Keratinocyte (primary cell): ENCODE measurements around the gene HDAC9. TPM values are rescaled to one million over a fixed set of nuclear protein-coding genes. Genes with fewer than 3 reads are reported as not detected.

Source experiments
- DNase-seq: peaks from one replicate; pipeline ENCODE4 v3.0.0-alpha.2; 2011; ENCODE audit warnings: low read depth, missing footprints, low spot score
- FAIRE-seq: peaks from 2 replicates; lab custom pipeline; 2011; peaks lifted over from hg19 to GRCh38; lab: Jason Lieb, UNC
- H2AFZ ChIP-seq: 2 replicates; pipeline ENCODE4 v1.6.0; 2012; ENCODE audit warnings: low read length, control low read depth, inconsistent platforms; ENCODE audit not compliant: control insufficient read depth
- H3K27ac ChIP-seq: 2 replicates; pipeline ENCODE4 v1.5.1; 2011; ENCODE audit warnings: low read length; ENCODE audit not compliant: control insufficient read depth, insufficient read depth
- H3K27me3 ChIP-seq: 3 replicates; pipeline ENCODE4 v1.6.0; 2011; ENCODE audit warnings: low read length; ENCODE audit not compliant: control insufficient read depth, insufficient read depth; ENCODE audit errors: extremely low read depth
- H3K36me3 ChIP-seq, 2 experiments: 2 replicates in 1 of 2; 3 replicates in 1 of 2; pipeline ENCODE4 v1.5.1; 2011; ENCODE audit warnings: low read length in 2 of 2, mild to moderate bottlenecking in 1 of 2; ENCODE audit not compliant: control insufficient read depth in 2 of 2, insufficient read depth in 2 of 2; ENCODE audit errors: extremely low read depth in 1 of 2
- H3K4me1 ChIP-seq: 3 replicates; pipeline ENCODE4 v1.5.1; 2011; ENCODE audit warnings: low read length; ENCODE audit not compliant: control insufficient read depth, insufficient read depth; ENCODE audit errors: extremely low read depth
- H3K4me2 ChIP-seq: 3 replicates; pipeline ENCODE4 v1.6.0; 2011; ENCODE audit warnings: low read depth, low read length; ENCODE audit not compliant: control insufficient read depth, insufficient read depth; ENCODE audit errors: extremely low read depth
- H3K4me3 ChIP-seq, 3 experiments: fragments of 200-600 bp in 1 of 3; sonication (generic) in 1 of 3; 2 replicates in 2 of 3; 3 replicates in 1 of 3; pipeline ENCODE4 v1.5.1; 2011 to 2016; ENCODE audit warnings: low read length in 3 of 3, mild to moderate bottlenecking in 3 of 3, control low read depth in 2 of 3, inconsistent platforms in 1 of 3, low read depth in 1 of 3, mixed read lengths in 1 of 3, mixed run types in 1 of 3, moderate library complexity in 1 of 3; ENCODE audit not compliant: control insufficient read depth in 2 of 3, insufficient read depth in 2 of 3; ENCODE audit errors: extremely low read depth in 1 of 3
- H3K79me2 ChIP-seq: 2 replicates; pipeline ENCODE4 v1.6.0; 2012; ENCODE audit warnings: low read length; ENCODE audit not compliant: control insufficient read depth, insufficient read depth
- H3K9ac ChIP-seq: 3 replicates; pipeline ENCODE4 v1.6.0; 2011; ENCODE audit warnings: low read length; ENCODE audit not compliant: control insufficient read depth, insufficient read depth; ENCODE audit errors: extremely low read depth
- H3K9me1 ChIP-seq: 3 replicates; pipeline ENCODE4 v1.6.0; 2011; ENCODE audit warnings: low read length; ENCODE audit not compliant: control insufficient read depth, insufficient read depth; ENCODE audit errors: extremely low read depth
- H3K9me3 ChIP-seq: 2 replicates; pipeline ENCODE4 v1.5.1; 2012; ENCODE audit warnings: low read depth, low read length; ENCODE audit not compliant: control insufficient read depth
- H4K20me1 ChIP-seq: 3 replicates; pipeline ENCODE4 v1.6.0; 2011; ENCODE audit warnings: low read length; ENCODE audit not compliant: control insufficient read depth, insufficient read depth; ENCODE audit errors: extremely low read depth
- CTCF ChIP-seq, 3 experiments: IDR thresholded peaks in 1 of 3; conservative IDR thresholded peaks in 1 of 3; optimal IDR thresholded peaks in 1 of 3; 2 replicates in 2 of 3; 3 replicates in 1 of 3; pipeline versions ENCODE3 to v1.5.1; 2011; ENCODE audit warnings: low read length in 3 of 3, mild to moderate bottlenecking in 3 of 3, moderate library complexity in 2 of 3, control low read depth in 1 of 3, inconsistent platforms in 1 of 3; ENCODE audit not compliant: insufficient read depth in 2 of 3; ENCODE audit errors: extremely low read depth in 1 of 3
- EZH2 ChIP-seq: IDR thresholded peaks from one replicate; pipeline ENCODE4 v1.6.1; 2012; ENCODE audit warnings: inconsistent platforms, mild to moderate bottlenecking, low read length, moderate library complexity
- dilution Hi-C: fragments of 300-500 bp; cut with MboI; formaldehyde crosslinking; loops from one replicate; pipeline ENCODE4 v1.7.0; 2020; ENCODE audit warnings: low sequenced_read_pairs; ENCODE audit not compliant: extremely low pct_ligation_motif_present
- polyA plus RNA-seq, 5 experiments: library from polyadenylated mRNA; depleted of rRNA in 3 of 5; stranded (reverse) in 3 of 5; stranded (forward) in 1 of 5; unstranded in 1 of 5; fragments of >200 nt; gene quantifications; 1 replicate in 1 of 5; 2 replicates in 3 of 5; 3 replicates in 1 of 5; pipeline versions ENCODE4 v1.2.1 to v1.2.3, GENCODE V29; 2011 to 2012; ENCODE audit warnings: missing spikeins in 2 of 5, low read depth in 1 of 5, low replicate concordance in 1 of 5

HDAC9 gene
- polyA plus RNA-seq, 1 donor (not counting 4 experiments of a cell fraction or from before 2014, with no cell fraction given) = 24.6 TPM

- no peaks in the 10 kb centered on the region for H3K79me2 ChIP-seq
- H3K4me1 ChIP-seq = no peaks in the 10 kb centered on the region
- H3K36me3 ChIP-seq = peaks cover 0 to 12% of the 10 kb centered on the region in 2 experiments
- no peak overlapping the region for H3K4me3 ChIP-seq
- FAIRE-seq = no peak
- H3K9ac ChIP-seq = no peak overlapping the region
- no peak overlapping the region for H3K27ac ChIP-seq
- no peak overlapping the region for H3K4me2 ChIP-seq
- DNase-seq = no peak
- H3K27me3 ChIP-seq = no peaks in the 10 kb centered on the region
- H2AFZ ChIP-seq = no peak overlapping the region
- dilution Hi-C loops = no loop called here
- no peaks in the 10 kb centered on the region for H3K9me3 ChIP-seq
- no peak for TF ChIP-seq CTCF (optimal IDR thresholded peaks at IDR 0.05 in 1 of 3, IDR thresholded peaks at IDR 0.05 in 1 of 3, conservative IDR thresholded peaks at IDR 0.05 in 1 of 3; ENCODE audit: extremely low read depth in 1 of 3, insufficient read depth in 2 of 3, low read length in 3 of 3)
- no peak for TF ChIP-seq EZH2
- H3K9me1 ChIP-seq = no peaks in the 10 kb centered on the region
- H4K20me1 ChIP-seq = no peaks in the 10 kb centered on the region
Observed at GRCh38 chr7:18637516-18637915, 142.0 kb downstream of the HDAC9 start.

DNA sequence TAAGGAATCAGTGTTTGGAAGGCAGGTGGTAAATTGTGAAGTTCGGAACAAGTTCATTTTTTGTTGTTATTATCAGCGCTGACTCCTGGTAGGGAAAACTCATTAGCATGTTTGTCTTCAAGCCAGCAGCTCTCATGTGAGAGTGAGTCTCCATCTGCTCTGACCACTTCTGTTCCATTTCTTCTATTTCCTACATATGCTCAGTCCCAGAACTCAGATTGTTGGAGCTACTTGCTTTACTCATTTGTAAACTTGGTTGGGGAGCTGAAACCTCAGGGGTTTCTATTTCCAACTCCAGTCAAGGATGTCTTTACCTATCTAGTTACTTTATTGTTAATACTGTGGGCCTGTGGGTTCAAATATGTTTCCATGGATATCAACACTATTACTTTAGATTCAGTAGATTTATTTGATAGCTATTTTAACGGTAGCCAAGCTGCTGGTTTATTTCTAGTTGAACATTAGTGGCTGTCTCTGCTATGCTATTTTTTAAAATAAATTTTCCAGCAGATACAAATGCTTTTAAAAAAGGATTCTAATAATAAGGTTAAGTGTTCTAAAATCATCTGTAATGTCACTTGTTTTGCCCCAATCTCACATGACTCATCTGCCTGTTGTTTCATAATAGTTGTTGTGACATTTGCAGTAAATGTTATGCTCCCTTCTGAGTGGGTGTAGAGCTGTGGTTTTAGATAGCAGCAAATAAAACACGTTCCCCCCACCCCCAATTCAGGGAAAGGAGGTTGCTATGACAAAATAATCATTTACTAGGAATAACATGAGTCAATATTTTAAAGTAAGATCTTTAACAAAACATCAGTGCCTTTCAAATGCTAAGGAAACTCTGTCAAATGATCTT, 143.3 kb downstream of the HDAC9 start:
- Histone ChIP-seq H3K9me1 (no peaks in the 10 kb centered on the region), H3K79me2 (no peaks in the 10 kb centered on the region), H2AFZ (no peak overlapping the region), H3K4me3 (no peak overlapping the region), H3K4me2 (no peak overlapping the region), H4K20me1 (no peaks in the 10 kb centered on the region), H3K9ac (no peak overlapping the region), H3K27ac (no peak overlapping the region), H3K36me3 (peaks cover 0 to 9% of the 10 kb centered on the region in 2 experiments), H3K9me3 (no peaks in the 10 kb centered on the region), H3K27me3 (no peaks in the 10 kb centered on the region), H3K4me1 (no peaks in the 10 kb centered on the region)
- DNase-seq (no peak), FAIRE-seq (no peak)
- TF ChIP-seq EZH2 (no peak), CTCF (optimal IDR thresholded peaks at IDR 0.05 in 1 of 3, IDR thresholded peaks at IDR 0.05 in 1 of 3, conservative IDR thresholded peaks at IDR 0.05 in 1 of 3; ENCODE audit: extremely low read depth in 1 of 3, insufficient read depth in 2 of 3, low read length in 3 of 3) (no peak)
- dilution Hi-C loops = no loop called here
